H9 (cell line): Measurements from ENCODE around the gene CLCN3. TPM values are rescaled to one million over a fixed set of nuclear protein-coding genes. Genes with fewer than 3 reads are reported as not detected.

Experiments
- DNase-seq: peaks from one replicate; pipeline ENCODE4 v3.0.0-alpha.2; 2017
- H2AFZ ChIP-seq: one replicate; pipeline ENCODE4 v1.6.1; 2013; ENCODE audit warnings: mild to moderate bottlenecking, low read length, control low read depth, moderate library complexity
- H2AK5ac ChIP-seq: 2 replicates; pipeline ENCODE4 v1.6.1; 2013; ENCODE audit warnings: low read length, control low read depth, mixed read lengths; ENCODE audit not compliant: insufficient read length
- H2BK120ac ChIP-seq: one replicate; pipeline ENCODE4 v1.6.1; 2013; ENCODE audit warnings: low read depth, mild to moderate bottlenecking, low read length, control low read depth, inconsistent platforms; ENCODE audit not compliant: poor library complexity, severe bottlenecking
- H2BK12ac ChIP-seq: 2 replicates; pipeline ENCODE4 v1.6.1; 2013; ENCODE audit warnings: low read length, control low read depth, mixed read lengths, low read depth; ENCODE audit not compliant: insufficient read length
- H2BK15ac ChIP-seq: 2 replicates; pipeline ENCODE4 v1.6.1; 2013; ENCODE audit warnings: low read depth, low read length, control low read depth
- H2BK20ac ChIP-seq: one replicate; pipeline ENCODE4 v1.6.1; 2013; ENCODE audit warnings: low read depth, mild to moderate bottlenecking, low read length, control low read depth, inconsistent platforms; ENCODE audit not compliant: poor library complexity, severe bottlenecking
- H2BK5ac ChIP-seq: 2 replicates; pipeline ENCODE4 v1.6.1; 2013; ENCODE audit warnings: low read length, control low read depth, mixed read lengths; ENCODE audit not compliant: insufficient read length
- H3K14ac ChIP-seq: 2 replicates; pipeline ENCODE4 v1.6.1; 2013; ENCODE audit warnings: low read length, control low read depth; ENCODE audit not compliant: insufficient read depth
- H3K18ac ChIP-seq: 2 replicates; pipeline ENCODE4 v1.6.1; 2013; ENCODE audit warnings: low read depth, mild to moderate bottlenecking, mixed read lengths, low read length, control low read depth; ENCODE audit not compliant: insufficient read length
- H3K23ac ChIP-seq: 2 replicates; pipeline ENCODE4 v1.6.1; 2013; ENCODE audit warnings: low read length, control low read depth, mixed read lengths, low read depth; ENCODE audit not compliant: insufficient read length
- H3K23me2 ChIP-seq: 2 replicates; pipeline ENCODE4 v1.6.1; 2013; ENCODE audit warnings: low read depth, mild to moderate bottlenecking, mixed read lengths, low read length, control low read depth; ENCODE audit not compliant: insufficient read length, poor library complexity, severe bottlenecking
- H3K27ac ChIP-seq: 2 replicates; pipeline ENCODE4 v1.5.1; 2013; ENCODE audit warnings: low read length, control low read depth, mixed read lengths, low read depth; ENCODE audit not compliant: insufficient read length
- H3K27me3 ChIP-seq: 2 replicates; pipeline ENCODE4 v1.6.1; 2013; ENCODE audit warnings: low read length, control low read depth, inconsistent platforms; ENCODE audit not compliant: insufficient read depth
- H3K4ac ChIP-seq: 2 replicates; pipeline ENCODE4 v1.6.1; 2013; ENCODE audit warnings: low read depth, mild to moderate bottlenecking, control low read depth, inconsistent platforms, low read length, moderate library complexity
- H3K4me1 ChIP-seq: 2 replicates; pipeline ENCODE4 v1.6.1; 2013; ENCODE audit warnings: low read length, control low read depth, inconsistent platforms; ENCODE audit not compliant: insufficient read depth
- H3K4me2 ChIP-seq: 2 replicates; pipeline ENCODE4 v1.6.1; 2013; ENCODE audit warnings: low read length, control low read depth, mixed read lengths; ENCODE audit not compliant: insufficient read length, insufficient read depth
- H3K56ac ChIP-seq: 2 replicates; pipeline ENCODE4 v1.6.1; 2013; ENCODE audit warnings: low read depth, mild to moderate bottlenecking, mixed read lengths, low read length, control low read depth; ENCODE audit not compliant: insufficient read length
- H3K79me1 ChIP-seq: 2 replicates; pipeline ENCODE4 v1.6.1; 2013; ENCODE audit warnings: low read depth, mild to moderate bottlenecking, moderate library complexity, low read length, control low read depth, inconsistent platforms; ENCODE audit not compliant: insufficient read depth, poor library complexity, severe bottlenecking
- H3K79me2 ChIP-seq: 2 replicates; pipeline ENCODE4 v1.6.1; 2013; ENCODE audit warnings: low read length, control low read depth, inconsistent platforms; ENCODE audit not compliant: insufficient read depth
- H3K9ac ChIP-seq: 2 replicates; pipeline ENCODE4 v1.6.1; 2013; ENCODE audit warnings: low read length, control low read depth, mixed read lengths; ENCODE audit not compliant: insufficient read length; ENCODE audit errors: extremely low read depth
- H3K9me3 ChIP-seq: one replicate; pipeline ENCODE4 v1.6.1; 2013; ENCODE audit warnings: low read depth, low read length, inconsistent platforms; ENCODE audit not compliant: control insufficient read depth
- H3T11ph ChIP-seq: one replicate; pipeline ENCODE4 v1.6.1; 2013; ENCODE audit warnings: mild to moderate bottlenecking, low read length, control low read depth, inconsistent platforms
- H4K20me1 ChIP-seq: one replicate; pipeline ENCODE4 v1.6.1; 2013; ENCODE audit not compliant: control insufficient read depth, insufficient read length, insufficient read depth
- H4K5ac ChIP-seq: 2 replicates; pipeline ENCODE4 v1.6.1; 2013; ENCODE audit warnings: low read depth, mild to moderate bottlenecking, mixed read lengths, low read length, control low read depth; ENCODE audit not compliant: insufficient read length
- H4K8ac ChIP-seq: replicated peaks from 2 replicates; pipeline ENCODE4 v1.6.1; 2013; ENCODE audit warnings: low read length, control low read depth, mixed read lengths, low read depth; ENCODE audit not compliant: insufficient read length
- H4K91ac ChIP-seq: 2 replicates; pipeline ENCODE4 v1.6.1; 2013; ENCODE audit warnings: low read depth, mild to moderate bottlenecking, moderate library complexity, mixed read lengths, low read length, control low read depth; ENCODE audit not compliant: insufficient read length
- H3K27ac Mint-ChIP-seq, 3 experiments: 2 replicates in 2 of 3; 3 replicates in 1 of 3; pipeline ENCODE4 v1.8.0; 2020 to 2021; ENCODE audit warnings: mixed read lengths in 3 of 3, mild to moderate bottlenecking in 1 of 3, moderate library complexity in 1 of 3
- H3K27me3 Mint-ChIP-seq: 2 replicates; pipeline ENCODE4 v1.8.0; 2021; ENCODE audit warnings: low read depth, mild to moderate bottlenecking, moderate library complexity, mixed read lengths
- H3K36me3 Mint-ChIP-seq, 3 experiments: 2 replicates in 2 of 3; 3 replicates in 1 of 3; pipeline ENCODE4 v1.8.0; 2020 to 2021; ENCODE audit warnings: low read depth in 3 of 3, mixed read lengths in 3 of 3; ENCODE audit not compliant: insufficient read depth in 1 of 3
- H3K4me1 Mint-ChIP-seq, 2 experiments: 2 replicates each; pipeline ENCODE4 v1.8.0; 2020; ENCODE audit warnings: mixed read lengths in 2 of 2
- H3K4me3 Mint-ChIP-seq, 2 experiments: 2 replicates in 1 of 2; 3 replicates in 1 of 2; pipeline ENCODE4 v1.8.0; 2020 to 2021; ENCODE audit warnings: mild to moderate bottlenecking in 2 of 2, mixed read lengths in 2 of 2, moderate library complexity in 1 of 2
- H3K9me3 Mint-ChIP-seq, 2 experiments: 2 replicates in 1 of 2; 3 replicates in 1 of 2; pipeline ENCODE4 v1.8.0; 2020; ENCODE audit warnings: mild to moderate bottlenecking in 2 of 2, mixed read lengths in 2 of 2, moderate library complexity in 1 of 2
- CTCF ChIP-seq: fragments of 200-600 bp; sonication (generic); conservative IDR thresholded peaks from 3 replicates; pipeline ENCODE4 v1.8.0; 2021; ENCODE audit warnings: antibody characterized with exemption, mild to moderate bottlenecking
- WGBS: extraction: QIAGEN DNeasy Blood & Tissue Kit; methylation state at CpG from one replicate; pipeline ENCODE4 v1.1.7; 2013; ENCODE audit warnings: missing lambda C conversion rate, low lambda C conversion rate, mixed read lengths; ENCODE audit not compliant: insufficient read length; ENCODE audit errors: extremely low coverage; 5-methylcytosine and 5-hydroxymethylcytosine counted together
- total RNA-seq: library from RNA; stranded (reverse); gene quantifications from 2 replicates; pipeline ENCODE4 v1.2.1, GENCODE V29; 2021

CLCN3 gene
- total RNA-seq, 1 experiment from 2014 or later, result 25.7 TPM

DNA sequence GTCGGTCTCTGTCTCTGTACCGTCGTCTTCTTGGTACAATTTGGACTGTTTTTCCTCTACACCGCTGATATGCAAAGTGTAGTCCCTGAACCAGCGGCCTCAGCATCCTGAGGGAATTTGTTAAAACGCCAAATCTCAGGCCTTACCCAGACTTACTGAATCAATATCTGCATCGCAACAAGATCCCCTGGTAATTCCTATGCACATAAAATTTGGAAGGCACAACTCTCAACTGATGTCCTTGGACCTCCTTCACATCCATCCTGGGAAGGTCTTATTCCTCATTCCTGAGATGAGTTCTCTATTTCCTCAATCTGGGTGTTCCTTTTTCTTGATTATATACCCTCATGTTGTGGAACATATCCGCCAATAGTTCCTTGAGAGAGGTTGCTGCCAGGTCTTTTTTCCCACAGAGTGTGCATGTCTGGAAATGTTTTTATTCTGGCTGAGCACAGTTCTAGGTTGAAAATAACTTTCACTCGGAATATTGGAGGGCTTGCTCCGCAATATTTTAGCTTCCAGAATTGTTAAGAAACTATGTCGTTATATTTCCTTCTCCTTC is 138.1 kb downstream of the CLCN3 start:
- Histone ChIP-seq H3K9me3 (no peaks in the 10 kb centered on the region), H2BK5ac (no peak overlapping the region), H2BK20ac (no peak overlapping the region), H3K79me1 (no peaks in the 10 kb centered on the region), H4K91ac (no peak overlapping the region), H3K27ac (no peak overlapping the region), H2BK120ac (no peak overlapping the region), H3K4me2 (peak overlapping the region; percentile 27), H4K8ac (no peak overlapping the region), H3K79me2 (no peaks in the 10 kb centered on the region; the same call in 1 of the 2 replicates), H3K23ac (no peak overlapping the region), H2BK12ac (no peak overlapping the region), H3K27me3 (no peaks in the 10 kb centered on the region), H2AK5ac (no peak overlapping the region), H2BK15ac (no peak overlapping the region), H3T11ph (no peak overlapping the region), H4K20me1 (no peaks in the 10 kb centered on the region), H3K18ac (no peak overlapping the region), H3K23me2 (peaks cover 9% of the 10 kb centered on the region), H3K4ac (no peak overlapping the region), H2AFZ (no peak overlapping the region), H3K9ac (no peak overlapping the region), H3K56ac (no peak overlapping the region), H4K5ac (no peak overlapping the region), H3K4me1 (peaks cover 2% of the 10 kb centered on the region; the same call in 1 of the 2 replicates), H3K14ac (no peak overlapping the region)
- Mint-ChIP-seq H3K9me3 (no peaks in the 10 kb centered on the region), H3K27me3 (peaks cover 10% of the 10 kb centered on the region), H3K4me1 (peaks cover 27 to 30% of the 10 kb centered on the region in 2 experiments), H3K4me3 (peak overlapping the region; percentile 87 to 92), H3K27ac (no peak overlapping the region), H3K36me3 (no peaks in the 10 kb centered on the region; a peak in 1 of 7 replicates)
- DNase-seq, result no peak
- WGBS, result no CpG with 5 or more reads among the region's 11 CpGs
- TF ChIP-seq CTCF, result no peak
